HEK293T (cell line): ENCODE results near the gene OXSR1.

ENCODE experiments used
- BHLHE40 ChIP-seq: fragments of 450-650 bp; IDR thresholded peaks from 2 replicates; pipeline ENCODE4 v1.6.1; 2016; ENCODE audit warnings: mild to moderate bottlenecking, moderate library complexity, borderline replicate concordance
- CTBP1 ChIP-seq: fragments of 450-650 bp; IDR thresholded peaks from 2 replicates; pipeline ENCODE4 v1.6.1; 2016; ENCODE audit warnings: borderline replicate concordance
- ELF4 ChIP-seq: fragments of 450-650 bp; IDR thresholded peaks from 2 replicates; pipeline ENCODE4 v1.6.1; 2017; ENCODE audit warnings: antibody characterized with exemption
- FOXA1 ChIP-seq: fragments of 450-650 bp; IDR thresholded peaks from 2 replicates; pipeline ENCODE4 v1.6.1; 2016; ENCODE audit warnings: mild to moderate bottlenecking
- FOXM1 ChIP-seq: fragments of 450-650 bp; IDR thresholded peaks from 2 replicates; pipeline ENCODE4 v1.6.1; 2017; ENCODE audit warnings: mild to moderate bottlenecking, borderline replicate concordance
- HDGF ChIP-seq: fragments of 450-650 bp; IDR thresholded peaks from 2 replicates; pipeline ENCODE4 v1.6.1; 2017; ENCODE audit warnings: antibody characterized with exemption, borderline replicate concordance
- NFRKB ChIP-seq: fragments of 450-650 bp; IDR thresholded peaks from 2 replicates; pipeline ENCODE4 v1.6.1; 2016; ENCODE audit warnings: mild to moderate bottlenecking, moderate library complexity
- SP1 ChIP-seq: fragments of 450-650 bp; IDR thresholded peaks from 2 replicates; pipeline ENCODE4 v1.6.1; 2017
- SUZ12 ChIP-seq: fragments of 450-650 bp; IDR thresholded peaks from 2 replicates; pipeline ENCODE4 v1.6.1; 2016; ENCODE audit warnings: mild to moderate bottlenecking
- TARDBP ChIP-seq: fragments of 450-650 bp; IDR thresholded peaks from 2 replicates; pipeline ENCODE4 v1.6.1; 2016
- ZNF384 ChIP-seq: fragments of 450-650 bp; IDR thresholded peaks from 2 replicates; pipeline ENCODE4 v1.6.1; 2016

DNA sequence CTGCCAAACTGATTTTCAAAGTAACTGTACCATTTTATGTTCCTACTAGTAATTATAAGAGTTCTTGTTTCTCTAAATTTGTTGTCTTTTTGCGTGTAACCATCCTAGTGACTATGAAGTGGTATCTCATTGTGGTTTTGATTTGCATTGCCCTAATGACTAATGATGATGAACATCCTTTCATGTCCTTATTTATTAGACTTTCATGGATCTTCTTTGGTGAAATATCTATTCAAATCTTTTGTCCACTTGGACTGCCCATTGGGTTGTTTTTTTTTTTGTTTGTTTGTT, 3.6 kb downstream of the OXSR1 start:
- TF ChIP-seq SP1 (no peak), HDGF (no peak), FOXM1 (no peak), BHLHE40 (no peak), TARDBP (no peak), SUZ12 (no peak), ZNF384 (no peak), ELF4 (no peak), CTBP1 (no peak), FOXA1 (no peak), NFRKB (no peak)
